C4-2B (cell line): ENCODE results near the gene ARVCF.

Experiments
- H3K27ac ChIP-seq: fragments of 450-650 bp; 2 replicates; pipeline ENCODE4 v1.5.1; 2017
- CTCF ChIP-seq: fragments of 450-650 bp; conservative IDR thresholded peaks from 2 replicates; pipeline ENCODE4 v1.5.1; 2017; ENCODE audit warnings: mild to moderate bottlenecking
- ZFX ChIP-seq: fragments of 450-650 bp; IDR thresholded peaks from 2 replicates; pipeline ENCODE4 v1.6.1; 2017

The ARVCF gene

GRCh38 chr22:20015971-20016733 lies 471 bp downstream of the ARVCF start:
- peak overlapping the region; percentile 61 for H3K27ac ChIP-seq
- TF ChIP-seq ZFX (peak; percentile 72; the same call in 1 of the 2 replicates), CTCF (no peak)

- no peak overlapping the region for H3K27ac ChIP-seq
- TF ChIP-seq ZFX = no peak
These were observed 1.4 kb downstream of the ARVCF start for GRCh38 chr22:20015187-20015625.

GRCh38 chr22:20014526-20015186 lies 2.0 kb downstream of the ARVCF start:
- TF ChIP-seq ZFX (no peak), CTCF (no peak)
- no peak overlapping the region for H3K27ac ChIP-seq

- TF ChIP-seq ZFX (no peak), CTCF (no peak)
- H3K27ac ChIP-seq = no peak overlapping the region
These were observed 3.2 kb downstream of the ARVCF start for GRCh38 chr22:20013382-20013871.

GRCh38 chr22:20012741-20013331 lies 3.8 kb downstream of the ARVCF start:
- no peak overlapping the region for H3K27ac ChIP-seq

GRCh38 chr22:20011993-20012740 lies 4.5 kb downstream of the ARVCF start:
- no peak overlapping the region for H3K27ac ChIP-seq
- TF ChIP-seq ZFX = no peak
- no peak for TF ChIP-seq CTCF

More at GRCh38 chr22:20012741-20013331, 3.8 kb downstream of the ARVCF start:
- TF ChIP-seq ZFX (no peak), CTCF (no peak)

- no peak for TF ChIP-seq CTCF
- H3K27ac ChIP-seq = no peak overlapping the region
These were observed 5.3 kb downstream of the ARVCF start for GRCh38 chr22:20011123-20011992.
